ENCODE data around the gene ROR1.

DNA sequence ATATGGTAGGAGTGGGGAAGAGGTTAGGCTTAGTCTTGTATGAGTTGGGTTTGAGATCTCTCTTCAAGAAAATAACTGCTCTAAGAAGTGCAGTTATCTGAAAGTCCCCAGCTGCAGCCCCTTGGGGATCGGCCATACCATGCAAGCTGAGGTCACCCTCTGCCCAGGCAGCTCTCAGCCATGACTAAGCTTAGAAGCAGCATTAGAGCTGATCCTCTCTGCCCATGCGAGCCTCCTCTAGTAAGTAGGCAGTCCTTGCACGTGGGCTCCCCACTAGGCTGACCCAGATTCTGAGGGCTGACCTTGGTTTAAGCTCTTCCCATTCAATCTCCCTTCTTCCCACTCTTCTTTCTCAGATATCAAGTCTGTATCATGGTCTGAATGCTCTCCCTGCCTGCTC, 308.6 kb downstream of the ROR1 start:
- no peak for TF ChIP-seq YY1 (IDR thresholded peaks at IDR 0.05; ENCODE audit: insufficient read depth, insufficient replicate concordance, low read depth, low read length)
- no peak for TF ChIP-seq POLR2A (IDR thresholded peaks at IDR 0.05; ENCODE audit: insufficient read depth in 1 of 2, low read depth in 2 of 2, low read length in 2 of 2)
- no peak for TF ChIP-seq HBP1 (CRISPR knock-in tag; IDR thresholded peaks at IDR 0.05; ENCODE audit: low read depth)
- TF ChIP-seq CBX2 (IDR thresholded peaks at IDR 0.05; ENCODE audit: low read depth, low read length) = no peak
- no peak for TF ChIP-seq CBX2 (CRISPR knock-in tag; IDR thresholded peaks at IDR 0.05; ENCODE audit: low read depth)
- TF ChIP-seq SOX6 (IDR thresholded peaks at IDR 0.05) = no peak
- no peak for TF ChIP-seq SOX6 (CRISPR knock-in tag; IDR thresholded peaks at IDR 0.05)
- TF ChIP-seq CTCF (CRISPR knock-in tag; IDR thresholded peaks at IDR 0.05) = no peak
- no peak for TF ChIP-seq HMG20A (CRISPR knock-in tag; IDR thresholded peaks at IDR 0.05; ENCODE audit: borderline replicate concordance)
- no peak for TF ChIP-seq TAF1 (CRISPR knock-in tag; IDR thresholded peaks at IDR 0.05)
- TF ChIP-seq SIN3A (IDR thresholded peaks at IDR 0.05; ENCODE audit: borderline replicate concordance, low read depth, low read length) = no peak
- TF ChIP-seq NCOA5 (CRISPR knock-in tag; IDR thresholded peaks at IDR 0.05) = no peak
- TF ChIP-seq ERF (CRISPR knock-in tag; IDR thresholded peaks at IDR 0.05) = no peak
- TF ChIP-seq ZNF580 (CRISPR knock-in tag; IDR thresholded peaks at IDR 0.05; ENCODE audit: borderline replicate concordance, low read depth) = no peak
- TF ChIP-seq DPF2 (CRISPR knock-in tag; IDR thresholded peaks at IDR 0.05; ENCODE audit: borderline replicate concordance, low read depth) = no peak
- no peak for TF ChIP-seq PRDM10 (CRISPR knock-in tag; IDR thresholded peaks at IDR 0.05; ENCODE audit: low read depth)

All from HepG2 (cell line).